ENCODE measurements around the gene NOP14.

Gene NOP14

GRCh38 chr4:2907226-2907625 lies 56.0 kb downstream of the NOP14 start:
- no peak for DNase-seq (ENCODE audit: low spot score)

GRCh38 chr4:2906218-2906617 lies 57.0 kb downstream of the NOP14 start:
- no peak for TF ChIP-seq CTCF (IDR thresholded peaks at IDR 0.05; ENCODE audit: borderline replicate concordance, control extremely low read depth, extremely low read depth, insufficient read depth, missing control alignments)
- no peak for DNase-seq (ENCODE audit: low spot score)

More at GRCh38 chr4:2907226-2907625, 56.0 kb downstream of the NOP14 start:
- in situ Hi-C loops (cut with MboI; ENCODE audit: low sequenced_read_pairs, unreplicated experiment), result no loop called here
- TF ChIP-seq CTCF (IDR thresholded peaks at IDR 0.05; ENCODE audit: borderline replicate concordance, control extremely low read depth, extremely low read depth, insufficient read depth, missing control alignments), result no peak

GRCh38 chr4:2905544-2905943 lies 57.7 kb downstream of the NOP14 start:
- TF ChIP-seq CTCF (IDR thresholded peaks at IDR 0.05; ENCODE audit: borderline replicate concordance, control extremely low read depth, extremely low read depth, insufficient read depth, missing control alignments), result no peak
- in situ Hi-C loops (cut with MboI; ENCODE audit: low sequenced_read_pairs, unreplicated experiment), result no loop called here
- no peak for DNase-seq (ENCODE audit: low spot score)

More at GRCh38 chr4:2906218-2906617, 57.0 kb downstream of the NOP14 start:
- in situ Hi-C loops (cut with MboI; ENCODE audit: low sequenced_read_pairs, unreplicated experiment), result no loop called here

- DNase-seq (ENCODE audit: low spot score), result no peak
- in situ Hi-C loops (cut with MboI; ENCODE audit: low sequenced_read_pairs, unreplicated experiment), result no loop called here
- TF ChIP-seq CTCF (IDR thresholded peaks at IDR 0.05; ENCODE audit: borderline replicate concordance, control extremely low read depth, extremely low read depth, insufficient read depth, missing control alignments), result no peak
Observed at GRCh38 chr4:2902126-2902525, 61.1 kb downstream of the NOP14 start.

- in situ Hi-C loops (cut with MboI; ENCODE audit: low sequenced_read_pairs, unreplicated experiment), result no loop called here
- DNase-seq (ENCODE audit: low spot score), result no peak
Observed at GRCh38 chr4:2901186-2901585, 62.0 kb downstream of the NOP14 start.

GRCh38 chr4:2900741-2901140 lies 62.5 kb downstream of the NOP14 start:
- no peak for DNase-seq (ENCODE audit: low spot score)
- no peak for TF ChIP-seq CTCF (IDR thresholded peaks at IDR 0.05; ENCODE audit: borderline replicate concordance, control extremely low read depth, extremely low read depth, insufficient read depth, missing control alignments)
- in situ Hi-C loops (cut with MboI; ENCODE audit: low sequenced_read_pairs, unreplicated experiment), result no loop called here

More at GRCh38 chr4:2901186-2901585, 62.0 kb downstream of the NOP14 start:
- no peak for TF ChIP-seq CTCF (IDR thresholded peaks at IDR 0.05; ENCODE audit: borderline replicate concordance, control extremely low read depth, extremely low read depth, insufficient read depth, missing control alignments)

GRCh38 chr4:2898001-2898400 lies 65.2 kb downstream of the NOP14 start:
- TF ChIP-seq CTCF (IDR thresholded peaks at IDR 0.05; ENCODE audit: borderline replicate concordance, control extremely low read depth, extremely low read depth, insufficient read depth, missing control alignments), result no peak
- in situ Hi-C loops (cut with MboI; ENCODE audit: low sequenced_read_pairs, unreplicated experiment), result no loop called here
- DNase-seq (ENCODE audit: low spot score), result no peak
